GM12878 (cell line): Measurements from ENCODE around the gene ARMC9. TPM values are rescaled to one million over a fixed set of nuclear protein-coding genes. Genes with fewer than 3 reads are reported as not detected.

Source experiments
- ATAC-seq: fragments of 200-7000 bp; cut with Tn5 transposase; 3 replicates; pipeline ENCODE4 v1.9.1; 2020; ENCODE audit warnings: mild to moderate bottlenecking, moderate library complexity
- BruUV-seq: library from RNA; stranded (reverse); fragments of 400-500 nt; replicated peaks from 2 replicates; lab custom pipeline; 2021; lab: Mats Ljungman, UMichigan
- CTCF ChIA-PET: fragments of 300-600 bp; sonication (Branson Sonifier 250); formaldehyde crosslinking; extraction: SDS; loops from one replicate; lab custom pipeline; 2021; ENCODE audit warnings: inconsistent platforms; lab: Yijun Ruan, JAX
- POLR2A ChIA-PET: fragments of 350-600 bp; formaldehyde crosslinking; extraction: SDS; loops from one replicate; lab custom pipeline; 2021; ENCODE audit warnings: inconsistent platforms; lab: Charles Lee
- RAD21 ChIA-PET: fragments of 300-600 bp; sonication (Branson Sonifier 250); formaldehyde crosslinking; loops from one replicate; lab custom pipeline; 2023; ENCODE audit warnings: antibody characterized with exemption; ENCODE audit not compliant: unreplicated experiment; lab: Charles Lee
- SMC1A ChIA-PET: fragments of 300-600 bp; sonication (Branson Sonifier 250); formaldehyde crosslinking; loops from one replicate; lab custom pipeline; 2023; ENCODE audit not compliant: unreplicated experiment, uncharacterized antibody; lab: Charles Lee
- DNase-seq: peaks from one replicate; pipeline ENCODE4 v3.0.0-alpha.2; 2011; ENCODE audit warnings: low read depth, low spot score
- FAIRE-seq: peaks from 3 replicates; lab custom pipeline; 2011; peaks lifted over from hg19 to GRCh38; lab: Jason Lieb, UNC
- H2AFZ ChIP-seq: 2 replicates; pipeline ENCODE4 v1.6.0; 2011; ENCODE audit warnings: low read depth, low read length, control low read depth; ENCODE audit not compliant: control insufficient read depth
- H3K27ac ChIP-seq: 2 replicates; pipeline ENCODE4 v1.5.1; 2011; ENCODE audit warnings: control low read depth; ENCODE audit not compliant: control insufficient read depth, insufficient read depth
- H3K27me3 ChIP-seq, 2 experiments: replicated peaks in 1 of 2; 2 replicates each; pipeline versions ENCODE4 v1.6.0 to v1.6.1; 2011; ENCODE audit warnings: low read length in 1 of 2; ENCODE audit not compliant: control insufficient read depth in 2 of 2, insufficient read depth in 2 of 2
- H3K36me3 ChIP-seq, 2 experiments: 2 replicates each; pipeline ENCODE4 v1.5.1; 2011; ENCODE audit warnings: low read length in 1 of 2; ENCODE audit not compliant: control insufficient read depth in 2 of 2, insufficient read depth in 2 of 2
- H3K4me1 ChIP-seq: 2 replicates; pipeline ENCODE4 v1.6.1; 2011; ENCODE audit warnings: mild to moderate bottlenecking, low read length, moderate library complexity, mixed read lengths; ENCODE audit not compliant: control insufficient read depth, insufficient read depth
- H3K4me2 ChIP-seq: 2 replicates; pipeline ENCODE4 v1.6.0; 2011; ENCODE audit warnings: control low read depth; ENCODE audit not compliant: control insufficient read depth, insufficient read depth
- H3K4me3 ChIP-seq: fragments of 200-600 bp; sonication (generic); 2 replicates; pipeline ENCODE4 v1.5.1; 2016
- H3K79me2 ChIP-seq: 2 replicates; pipeline ENCODE4 v1.6.0; 2011; ENCODE audit warnings: low read length; ENCODE audit not compliant: control insufficient read depth, insufficient read depth
- H3K9ac ChIP-seq: 2 replicates; pipeline ENCODE4 v1.8.0; 2011; ENCODE audit warnings: low read length, control low read depth, mixed read lengths; ENCODE audit not compliant: control insufficient read depth, insufficient read depth
- H3K9me3 ChIP-seq: replicated peaks from 3 replicates; pipeline ENCODE4 v1.5.1; 2011; ENCODE audit warnings: mild to moderate bottlenecking, low read length; ENCODE audit not compliant: control insufficient read depth, insufficient read depth
- H4K20me1 ChIP-seq: 2 replicates; pipeline ENCODE4 v1.6.0; 2011; ENCODE audit not compliant: control insufficient read depth, insufficient read depth
- ETV6 ChIP-seq, 2 experiments: fragments of 450-650 bp in 1 of 2; IDR thresholded peaks in 1 of 2; conservative IDR thresholded peaks in 1 of 2; 2 replicates each; pipeline ENCODE4 v1.6.1; 2014; ENCODE audit warnings: antibody characterized with exemption in 1 of 2, borderline replicate concordance in 1 of 2, low read depth in 1 of 2, mild to moderate bottlenecking in 1 of 2, moderate library complexity in 1 of 2
- IRF5 ChIP-seq: fragments of 450-650 bp; IDR thresholded peaks from 2 replicates; pipeline ENCODE4 v1.6.1; 2017; ENCODE audit warnings: borderline replicate concordance
- SREBF2 ChIP-seq: IDR thresholded peaks from 2 replicates; pipeline ENCODE4 v1.6.1; 2012; ENCODE audit warnings: mild to moderate bottlenecking, low read length
- ZNF207 ChIP-seq: fragments of 450-650 bp; IDR thresholded peaks from 2 replicates; pipeline ENCODE4 v1.6.1; 2014; ENCODE audit warnings: antibody characterized with exemption, mild to moderate bottlenecking, borderline replicate concordance
- ZNF274 ChIP-seq: IDR thresholded peaks from one replicate; pipeline ENCODE4 v1.8.0; 2011; ENCODE audit not compliant: insufficient read length, insufficient read depth
- WGBS: methylation state at CpG from one replicate; pipeline ENCODE4 v1.1.6; 2016; ENCODE audit warnings: low lambda C conversion rate; ENCODE audit not compliant: insufficient replicate concordance, insufficient coverage; ENCODE audit errors: missing lambda C conversion rate; 5-methylcytosine and 5-hydroxymethylcytosine counted together
- in situ Hi-C: fragments of 300-500 bp; cut with MboI; formaldehyde crosslinking; loops from 9 replicates; pipeline ENCODE4 v1.14.3; 2018; ENCODE audit warnings: mixed read lengths
- intact Hi-C: fragments of 100-400 bp; cut with micrococcal nuclease; formaldehyde crosslinking; loops from one replicate; pipeline ENCODE4 v1.14.2; 2022; ENCODE audit not compliant: unreplicated experiment
- polyA plus RNA-seq, 11 experiments: library from polyadenylated mRNA; depleted of rRNA in 4 of 11; unstranded in 6 of 11; stranded (reverse) in 5 of 11; fragments of >200 nt; fragmentation: Nextera tagmentation in 4 of 11; fragmentation: Illumina TruSeq in 1 of 11; extraction: Ambion mirVana in 4 of 11; extraction: Trizol in 1 of 11; gene quantifications; 1 replicate in 1 of 11; 2 replicates in 10 of 11; pipeline versions ENCODE4 v1.2.1 to v1.2.3, GENCODE V29; 2011 to 2016; ENCODE audit warnings: inconsistent platforms in 2 of 11, missing spikeins in 2 of 11, low read depth in 1 of 11
- total RNA-seq, 4 experiments: library from RNA; depleted of rRNA in 3 of 4; stranded (reverse); fragments of >200 nt in 3 of 4; fragmentation: Illumina TruSeq in 1 of 4; extraction: Trizol in 1 of 4; gene quantifications; 2 replicates each; pipeline versions ENCODE4 v1.2.1 to v1.2.3, GENCODE V29; 2013 to 2021
- TF ChIP-seq, protein P1 (sequence below): IDR thresholded peaks from 2 replicates; pipeline ENCODE4 v1.6.1; 2012; ENCODE audit warnings: improper control_type of control experiment, low read depth, low read length; ENCODE audit not compliant: insufficient replicate concordance
- TF ChIP-seq, protein P2 (sequence below): IDR thresholded peaks from 2 replicates; pipeline ENCODE4 v1.6.1; 2012; ENCODE audit warnings: low read depth, low read length, improper control_type of control experiment
- TF ChIP-seq, protein P3 (sequence below): fragments of 150-350 bp; IDR thresholded peaks from 2 replicates; pipeline ENCODE4 v1.6.1; 2014; ENCODE audit warnings: mild to moderate bottlenecking, low read depth, low read length
- TF ChIP-seq, protein P4 (sequence below): fragments of 450-650 bp; IDR thresholded peaks from 2 replicates; pipeline ENCODE4 v1.6.1; 2016; ENCODE audit warnings: mild to moderate bottlenecking

The ARMC9 gene
- total and polyA plus RNA-seq, 10 of the 15 experiments (the other 5 are each of a cell fraction or from before 2014, with no cell fraction given), result 3.8 to 21.8 (median 10.4) TPM

- TF ChIP-seq, protein P1, sequence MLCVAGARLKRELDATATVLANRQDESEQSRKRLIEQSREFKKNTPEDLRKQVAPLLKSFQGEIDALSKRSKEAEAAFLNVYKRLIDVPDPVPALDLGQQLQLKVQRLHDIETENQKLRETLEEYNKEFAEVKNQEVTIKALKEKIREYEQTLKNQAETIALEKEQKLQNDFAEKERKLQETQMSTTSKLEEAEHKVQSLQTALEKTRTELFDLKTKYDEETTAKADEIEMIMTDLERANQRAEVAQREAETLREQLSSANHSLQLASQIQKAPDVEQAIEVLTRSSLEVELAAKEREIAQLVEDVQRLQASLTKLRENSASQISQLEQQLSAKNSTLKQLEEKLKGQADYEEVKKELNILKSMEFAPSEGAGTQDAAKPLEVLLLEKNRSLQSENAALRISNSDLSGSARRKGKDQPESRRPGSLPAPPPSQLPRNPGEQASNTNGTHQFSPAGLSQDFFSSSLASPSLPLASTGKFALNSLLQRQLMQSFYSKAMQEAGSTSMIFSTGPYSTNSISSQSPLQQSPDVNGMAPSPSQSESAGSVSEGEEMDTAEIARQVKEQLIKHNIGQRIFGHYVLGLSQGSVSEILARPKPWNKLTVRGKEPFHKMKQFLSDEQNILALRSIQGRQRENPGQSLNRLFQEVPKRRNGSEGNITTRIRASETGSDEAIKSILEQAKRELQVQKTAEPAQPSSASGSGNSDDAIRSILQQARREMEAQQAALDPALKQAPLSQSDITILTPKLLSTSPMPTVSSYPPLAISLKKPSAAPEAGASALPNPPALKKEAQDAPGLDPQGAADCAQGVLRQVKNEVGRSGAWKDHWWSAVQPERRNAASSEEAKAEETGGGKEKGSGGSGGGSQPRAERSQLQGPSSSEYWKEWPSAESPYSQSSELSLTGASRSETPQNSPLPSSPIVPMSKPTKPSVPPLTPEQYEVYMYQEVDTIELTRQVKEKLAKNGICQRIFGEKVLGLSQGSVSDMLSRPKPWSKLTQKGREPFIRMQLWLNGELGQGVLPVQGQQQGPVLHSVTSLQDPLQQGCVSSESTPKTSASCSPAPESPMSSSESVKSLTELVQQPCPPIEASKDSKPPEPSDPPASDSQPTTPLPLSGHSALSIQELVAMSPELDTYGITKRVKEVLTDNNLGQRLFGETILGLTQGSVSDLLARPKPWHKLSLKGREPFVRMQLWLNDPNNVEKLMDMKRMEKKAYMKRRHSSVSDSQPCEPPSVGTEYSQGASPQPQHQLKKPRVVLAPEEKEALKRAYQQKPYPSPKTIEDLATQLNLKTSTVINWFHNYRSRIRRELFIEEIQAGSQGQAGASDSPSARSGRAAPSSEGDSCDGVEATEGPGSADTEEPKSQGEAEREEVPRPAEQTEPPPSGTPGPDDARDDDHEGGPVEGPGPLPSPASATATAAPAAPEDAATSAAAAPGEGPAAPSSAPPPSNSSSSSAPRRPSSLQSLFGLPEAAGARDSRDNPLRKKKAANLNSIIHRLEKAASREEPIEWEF, result no peak
- TF ChIP-seq, protein P2, sequence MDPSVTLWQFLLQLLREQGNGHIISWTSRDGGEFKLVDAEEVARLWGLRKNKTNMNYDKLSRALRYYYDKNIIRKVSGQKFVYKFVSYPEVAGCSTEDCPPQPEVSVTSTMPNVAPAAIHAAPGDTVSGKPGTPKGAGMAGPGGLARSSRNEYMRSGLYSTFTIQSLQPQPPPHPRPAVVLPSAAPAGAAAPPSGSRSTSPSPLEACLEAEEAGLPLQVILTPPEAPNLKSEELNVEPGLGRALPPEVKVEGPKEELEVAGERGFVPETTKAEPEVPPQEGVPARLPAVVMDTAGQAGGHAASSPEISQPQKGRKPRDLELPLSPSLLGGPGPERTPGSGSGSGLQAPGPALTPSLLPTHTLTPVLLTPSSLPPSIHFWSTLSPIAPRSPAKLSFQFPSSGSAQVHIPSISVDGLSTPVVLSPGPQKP, result no peak
These were observed 109.8 kb downstream of the ARMC9 start (continued) for GRCh38 chr2:231308219-231308618.

DNA sequence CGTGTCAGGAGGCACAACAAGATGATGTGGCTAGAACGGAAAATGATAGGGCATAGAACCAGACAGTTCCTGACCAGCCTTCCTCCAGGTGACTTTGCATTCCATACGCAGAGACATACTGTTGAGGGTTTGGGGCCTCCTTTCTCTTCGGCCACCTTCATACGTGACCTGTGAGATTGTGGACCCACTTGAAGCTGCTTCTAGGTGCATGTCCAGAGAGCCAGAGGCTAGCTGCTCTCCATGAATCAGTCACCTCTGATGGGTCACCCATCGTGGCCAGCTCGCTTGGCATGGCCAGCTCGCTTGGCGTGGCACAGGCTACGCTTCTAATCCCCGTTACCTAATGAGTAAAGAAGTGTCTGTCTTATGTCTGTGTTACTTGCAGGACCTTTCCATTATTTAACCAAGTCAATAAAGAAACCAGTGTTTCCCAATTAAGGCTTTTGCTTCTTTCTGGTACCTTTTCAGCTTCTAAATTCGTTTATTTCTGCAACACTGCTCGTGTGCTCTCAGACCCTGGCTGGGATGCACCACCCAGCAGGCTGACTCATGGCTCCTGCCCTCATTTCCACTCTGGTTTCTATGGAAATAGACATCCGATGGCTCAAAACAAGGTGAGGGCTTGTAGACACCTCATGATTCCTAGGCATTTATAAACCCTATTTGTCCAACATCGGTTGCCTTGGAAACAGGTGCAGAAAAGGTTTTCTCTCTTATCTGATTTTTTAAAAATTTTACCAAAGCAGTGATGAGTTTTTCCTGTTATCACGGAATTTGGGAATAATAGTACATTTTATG, 110.4 kb downstream of the ARMC9 start:
- Histone ChIP-seq H3K36me3 (no peaks in the 10 kb centered on the region), H3K4me2 (no peak overlapping the region), H2AFZ (no peak overlapping the region), H3K4me3 (no peak overlapping the region), H3K79me2 (no peaks in the 10 kb centered on the region), H3K9me3 (no peaks in the 10 kb centered on the region), H3K9ac (no peak overlapping the region), H3K27ac (no peak overlapping the region), H3K4me1 (peaks cover 7% of the 10 kb centered on the region), H3K27me3 (no peaks in the 10 kb centered on the region), H4K20me1 (no peaks in the 10 kb centered on the region)
- ChIA-PET CTCF (interaction anchor here (0.6 to 2.0 kb wide), 2 partner anchors 12 to 88 kb away, joined by 3 to 12 read pairs; no protein-coding TSS in a partner anchor), POLR2A (interaction anchor here (1.1 kb wide), 1 partner anchor 84 kb away, joined by 3 read pairs; no protein-coding TSS in a partner anchor), SMC1A (interaction anchor here (0.8 to 1.2 kb wide), 2 partner anchors 16 to 32 kb away, joined by 4 read pairs; no protein-coding TSS in a partner anchor), RAD21 (no interaction called here)
- no peak for DNase-seq
- intact Hi-C loops (no loop called here), in situ Hi-C loops (no loop called here)
- no peak for FAIRE-seq
- ATAC-seq, result no peak
- WGBS, result 81% methylated on average over 16 of the region's 16 CpGs
- no TSS peak for BruUV-seq
- TF ChIP-seq SREBF2 (no peak), ETV6 (conservative IDR thresholded peaks at IDR 0.05 in 1 of 2, IDR thresholded peaks at IDR 0.05 in 1 of 2; ENCODE audit: borderline replicate concordance in 1 of 2, low read depth in 1 of 2) (no peak), ZNF274 (no peak), IRF5 (no peak), ZNF207 (no peak)
- TF ChIP-seq, protein P3, sequence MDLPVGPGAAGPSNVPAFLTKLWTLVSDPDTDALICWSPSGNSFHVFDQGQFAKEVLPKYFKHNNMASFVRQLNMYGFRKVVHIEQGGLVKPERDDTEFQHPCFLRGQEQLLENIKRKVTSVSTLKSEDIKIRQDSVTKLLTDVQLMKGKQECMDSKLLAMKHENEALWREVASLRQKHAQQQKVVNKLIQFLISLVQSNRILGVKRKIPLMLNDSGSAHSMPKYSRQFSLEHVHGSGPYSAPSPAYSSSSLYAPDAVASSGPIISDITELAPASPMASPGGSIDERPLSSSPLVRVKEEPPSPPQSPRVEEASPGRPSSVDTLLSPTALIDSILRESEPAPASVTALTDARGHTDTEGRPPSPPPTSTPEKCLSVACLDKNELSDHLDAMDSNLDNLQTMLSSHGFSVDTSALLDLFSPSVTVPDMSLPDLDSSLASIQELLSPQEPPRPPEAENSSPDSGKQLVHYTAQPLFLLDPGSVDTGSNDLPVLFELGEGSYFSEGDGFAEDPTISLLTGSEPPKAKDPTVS, result no peak
- TF ChIP-seq, protein P4, sequence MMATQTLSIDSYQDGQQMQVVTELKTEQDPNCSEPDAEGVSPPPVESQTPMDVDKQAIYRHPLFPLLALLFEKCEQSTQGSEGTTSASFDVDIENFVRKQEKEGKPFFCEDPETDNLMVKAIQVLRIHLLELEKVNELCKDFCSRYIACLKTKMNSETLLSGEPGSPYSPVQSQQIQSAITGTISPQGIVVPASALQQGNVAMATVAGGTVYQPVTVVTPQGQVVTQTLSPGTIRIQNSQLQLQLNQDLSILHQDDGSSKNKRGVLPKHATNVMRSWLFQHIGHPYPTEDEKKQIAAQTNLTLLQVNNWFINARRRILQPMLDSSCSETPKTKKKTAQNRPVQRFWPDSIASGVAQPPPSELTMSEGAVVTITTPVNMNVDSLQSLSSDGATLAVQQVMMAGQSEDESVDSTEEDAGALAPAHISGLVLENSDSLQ, result no peak
